Motor neuron (in vitro differentiated cells): ENCODE measurements around the gene DCST2. TPM values are rescaled to one million over a fixed set of nuclear protein-coding genes. Genes with fewer than 3 reads are reported as not detected.

Experiments used
- ATAC-seq, 8 experiments: fragments of 200-7000 bp; cut with Tn5 transposase; replicated peaks in 6 of 8; 2 replicates each; pipeline ENCODE4 v1.8.0; 2021; ENCODE audit warnings: mild to moderate bottlenecking in 8 of 8, moderate library complexity in 8 of 8
- H3K27ac ChIP-seq, 2 donors: fragments of 250-450 bp; sonication (Bioruptor Pico); 2 replicates each; pipeline ENCODE4 v1.9.0; 2021; ENCODE audit warnings: antibody characterized with exemption in 2 of 2, mild to moderate bottlenecking in 2 of 2, moderate library complexity in 1 of 2
- H3K4me1 ChIP-seq, 2 donors: fragments of 250-450 bp; sonication (Bioruptor Pico); replicated peaks in 1 of 2; 2 replicates each; pipeline ENCODE4 v1.6.1; 2021; ENCODE audit warnings: antibody characterized with exemption in 2 of 2, mild to moderate bottlenecking in 2 of 2, moderate library complexity in 1 of 2
- H3K4me3 ChIP-seq, 5 donors: fragments of 250-450 bp; sonication (Bioruptor Pico); 2 replicates each; pipeline ENCODE4 v1.9.0; 2021; ENCODE audit warnings: antibody characterized with exemption in 5 of 5, mild to moderate bottlenecking in 5 of 5, moderate library complexity in 4 of 5
- WGBS, 10 experiments: fragments of 450-650 bp; shearing (Covaris generic); methylation state at CpG; one replicate each; pipeline ENCODE4 v1.0.0; 2022; 5-methylcytosine and 5-hydroxymethylcytosine counted together
- in situ Hi-C, 9 experiments: fragments of 400-800 bp; cut with MboI; loops; one replicate each; pipeline ENCODE4 v1.15.0; 2021; ENCODE audit warnings: low sequenced_read_pairs in 9 of 9, low pct_unique_long_range_greater_than_20kb in 2 of 9; ENCODE audit not compliant: unreplicated experiment in 9 of 9
- total RNA-seq, 8 experiments: library from RNA; unstranded; fragments of 300-600 nt; gene quantifications; 2 replicates each; pipeline versions ENCODE4 v1.2.3 to v1.2.4, GENCODE V29; 2022

Gene DCST2
- total RNA-seq, 8 experiments from 2014 or later: 0.22 to 2.8 (median 0.78) TPM; not detected in 1

- WGBS, 10 experiments: 58 to 88% (median 83%) methylated on average over 3 to 11 of the region's 12 CpGs; no CpG with 5 or more reads in 4 of the 10 experiments
- Histone ChIP-seq H3K4me3 (no peak overlapping the region), H3K4me1 (no peaks in the 10 kb centered on the region), H3K27ac (no peak overlapping the region)
- in situ Hi-C loops: no loop called here
- ATAC-seq: no peak
Measured at GRCh38 chr1:155043301-155043702, 9.7 kb upstream of the DCST2 start.

GRCh38 chr1:155042789-155043188 is 9.2 kb upstream of the DCST2 start:
- no peak for ATAC-seq
- Histone ChIP-seq H3K4me1 (no peaks in the 10 kb centered on the region), H3K27ac (no peak overlapping the region), H3K4me3 (no peak overlapping the region)
- in situ Hi-C loops: no loop called here
- WGBS, 10 experiments: 37 to 57% (median 53%) methylated on average over 1 to 2 of the region's 5 CpGs; no CpG with 5 or more reads in 7 of the 10 experiments

GRCh38 chr1:155040358-155041093 is 6.9 kb upstream of the DCST2 start:
- H3K4me1 ChIP-seq: no peaks in the 10 kb centered on the region
- no peak for ATAC-seq
- 75 to 100% (median 83%) methylated on average over 1 to 10 of the region's 14 CpGs; no CpG with 5 or more reads in 3 of the 10 experiments for WGBS, 10 experiments
- in situ Hi-C loops: no loop called here
- H3K4me3 ChIP-seq: no peak overlapping the region
- H3K27ac ChIP-seq: no peak overlapping the region

- 30 to 83% (median 78%) methylated on average over 1 to 4 of the region's 4 CpGs; no CpG with 5 or more reads in 6 of the 10 experiments for WGBS, 10 experiments
- no peak for ATAC-seq
- H3K27ac ChIP-seq: no peak overlapping the region
- H3K4me1 ChIP-seq: no peaks in the 10 kb centered on the region
- H3K4me3 ChIP-seq: no peak overlapping the region
- in situ Hi-C loops: no loop called here
Measured at GRCh38 chr1:155039308-155039669, 5.7 kb upstream of the DCST2 start.

- in situ Hi-C loops: no loop called here
- no peaks in the 10 kb centered on the region for H3K4me1 ChIP-seq
- H3K27ac ChIP-seq: no peak overlapping the region
- WGBS, 10 experiments: 20 to 80% (median 50%) methylated on average over 1 to 8 of the region's 8 CpGs; no CpG with 5 or more reads in 1 of the 10 experiments
- no peak overlapping the region for H3K4me3 ChIP-seq
- ATAC-seq: peak in 7 of 8 experiments; percentile 39 to 100 (median 72)
Measured at GRCh38 chr1:155038602-155039307, 5.2 kb upstream of the DCST2 start.

- Histone ChIP-seq H3K4me1 (no peaks in the 10 kb centered on the region), H3K4me3 (no peak overlapping the region), H3K27ac (no peak overlapping the region)
- in situ Hi-C loops: no loop called here
- 40 to 100% (median 81%) methylated on average over 1 to 6 of the region's 6 CpGs; no CpG with 5 or more reads in 1 of the 10 experiments for WGBS, 10 experiments
- no peak for ATAC-seq
Measured at GRCh38 chr1:155037851-155038441, 4.4 kb upstream of the DCST2 start.

- Histone ChIP-seq H3K4me3 (no peak overlapping the region), H3K27ac (no peak overlapping the region), H3K4me1 (no peaks in the 10 kb centered on the region)
- ATAC-seq: peak in 4 of 8 experiments; percentile 6 to 43 (median 27)
- WGBS, 10 experiments: 20 to 94% (median 83%) methylated on average over 1 to 2 of the region's 3 CpGs; no CpG with 5 or more reads in 3 of the 10 experiments
- in situ Hi-C loops: no loop called here
Measured at GRCh38 chr1:155037043-155037442, 3.5 kb upstream of the DCST2 start.

GRCh38 chr1:155035936-155036335 is 2.4 kb upstream of the DCST2 start:
- no peaks in the 10 kb centered on the region for H3K4me1 ChIP-seq
- no peak overlapping the region for H3K4me3 ChIP-seq
- WGBS, 10 experiments: 70 to 91% (median 89%) methylated on average over 1 to 2 of the region's 2 CpGs; no CpG with 5 or more reads in 4 of the 10 experiments
- H3K27ac ChIP-seq: no peak overlapping the region
- in situ Hi-C loops: no loop called here
- ATAC-seq: no peak

- WGBS, 10 experiments: 58 to 94% (median 80%) methylated on average over 4 to 15 of the region's 20 CpGs; no CpG with 5 or more reads in 2 of the 10 experiments
- H3K27ac ChIP-seq: no peak overlapping the region
- in situ Hi-C loops: no loop called here
- H3K4me1 ChIP-seq: no peaks in the 10 kb centered on the region
- no peak overlapping the region for H3K4me3 ChIP-seq
- ATAC-seq: no peak
Measured at GRCh38 chr1:155034318-155035208, 982 bp upstream of the DCST2 start.

GRCh38 chr1:155032886-155033285 is 695 bp downstream of the DCST2 start:
- in situ Hi-C loops: no loop called here
- Histone ChIP-seq H3K27ac (no peak overlapping the region), H3K4me1 (no peaks in the 10 kb centered on the region), H3K4me3 (no peak overlapping the region)
- 51 to 100% (median 90%) methylated on average over 1 to 5 of the region's 12 CpGs; no CpG with 5 or more reads in 7 of the 10 experiments for WGBS, 10 experiments
- ATAC-seq: no peak

- in situ Hi-C loops: no loop called here
- ATAC-seq: no peak
- Histone ChIP-seq H3K4me3 (no peak overlapping the region), H3K27ac (no peak overlapping the region), H3K4me1 (no peaks in the 10 kb centered on the region)
- WGBS, 10 experiments: 21 to 100% (median 69%) methylated on average over 1 to 7 of the region's 11 CpGs; no CpG with 5 or more reads in 4 of the 10 experiments
Measured at GRCh38 chr1:155030899-155031298, 2.7 kb downstream of the DCST2 start.

- Histone ChIP-seq H3K4me3 (no peak overlapping the region), H3K4me1 (no peaks in the 10 kb centered on the region), H3K27ac (no peak overlapping the region)
- ATAC-seq: peak in 1 of 8 experiments; percentile 20
- in situ Hi-C loops: no loop called here
- WGBS, 10 experiments: 85 to 100% (median 96%) methylated on average over 1 to 4 of the region's 15 CpGs; no CpG with 5 or more reads in 6 of the 10 experiments
Measured at GRCh38 chr1:155030243-155030795, 3.3 kb downstream of the DCST2 start.
